MCF 10A (cell line): ENCODE data around the gene TBC1D2B. TPM values are rescaled to one million over a fixed set of nuclear protein-coding genes. Genes with fewer than 3 reads are reported as not detected.
"Not testable (repeated sequence)": the region's sequence is repeated elsewhere in the genome, so short reads cannot be mapped to it uniquely, and the experiment has no call there.

Source experiments
- BruUV-seq: library from RNA; stranded (reverse); fragments of 400-500 nt; replicated peaks from 2 replicates; lab custom pipeline; 2021; lab: Mats Ljungman, UMichigan
- CTCF ChIA-PET: fragments of 300-600 bp; sonication (Branson Sonifier 250); formaldehyde crosslinking; extraction: SDS; loops from one replicate; lab custom pipeline; 2021; ENCODE audit warnings: antibody characterized with exemption, inconsistent platforms; lab: Yijun Ruan, JAX
- POLR2A ChIA-PET: fragments of 300-600, 350-650 bp; sonication (Branson Sonifier 250); formaldehyde crosslinking; extraction: SDS; loops from one replicate; lab custom pipeline; 2020; ENCODE audit warnings: antibody characterized with exemption, inconsistent platforms; lab: Yijun Ruan, JAX
- DNase-seq: peaks from one replicate; pipeline ENCODE4 v3.0.0-alpha.2; 2018; ENCODE audit not compliant: unreplicated experiment
- H3K27ac Mint-ChIP-seq: one replicate; pipeline ENCODE4 v1.8.0; 2022; ENCODE audit warnings: mild to moderate bottlenecking, low read depth, mixed read lengths; ENCODE audit not compliant: unreplicated experiment
- H3K27me3 Mint-ChIP-seq: one replicate; pipeline ENCODE4 v1.8.0; 2022; ENCODE audit warnings: mixed read lengths; ENCODE audit not compliant: insufficient read depth, unreplicated experiment
- H3K36me3 Mint-ChIP-seq: one replicate; pipeline ENCODE4 v1.8.0; 2022; ENCODE audit warnings: mild to moderate bottlenecking, moderate library complexity, mixed read lengths; ENCODE audit not compliant: insufficient read depth, unreplicated experiment
- H3K4me1 Mint-ChIP-seq: one replicate; pipeline ENCODE4 v1.8.0; 2022; ENCODE audit warnings: mixed read lengths; ENCODE audit not compliant: insufficient read depth, unreplicated experiment
- H3K4me3 Mint-ChIP-seq: one replicate; pipeline ENCODE4 v1.8.0; 2022; ENCODE audit warnings: mild to moderate bottlenecking, moderate library complexity, mixed read lengths; ENCODE audit not compliant: unreplicated experiment
- H3K9me3 Mint-ChIP-seq: one replicate; pipeline ENCODE4 v1.8.0; 2022; ENCODE audit warnings: mixed read lengths; ENCODE audit not compliant: unreplicated experiment
- intact Hi-C: fragments of 100-400 bp; cut with micrococcal nuclease; formaldehyde crosslinking; loops from 2 replicates; pipeline ENCODE4 v1.14.1; 2022
- total RNA-seq: library from RNA; stranded (reverse); gene quantifications from 2 replicates; pipeline ENCODE4 v1.2.3, GENCODE V29; 2022
- TF ChIP-seq, protein P1 (sequence below): fragments of 200-600 bp; IDR thresholded peaks from one replicate; pipeline ENCODE4 v1.8.0; 2022; ENCODE audit warnings: antibody characterized with exemption, mild to moderate bottlenecking; ENCODE audit not compliant: unreplicated experiment

The TBC1D2B gene
- total RNA-seq, 1 experiment from 2014 or later = 21.2 TPM

DNA sequence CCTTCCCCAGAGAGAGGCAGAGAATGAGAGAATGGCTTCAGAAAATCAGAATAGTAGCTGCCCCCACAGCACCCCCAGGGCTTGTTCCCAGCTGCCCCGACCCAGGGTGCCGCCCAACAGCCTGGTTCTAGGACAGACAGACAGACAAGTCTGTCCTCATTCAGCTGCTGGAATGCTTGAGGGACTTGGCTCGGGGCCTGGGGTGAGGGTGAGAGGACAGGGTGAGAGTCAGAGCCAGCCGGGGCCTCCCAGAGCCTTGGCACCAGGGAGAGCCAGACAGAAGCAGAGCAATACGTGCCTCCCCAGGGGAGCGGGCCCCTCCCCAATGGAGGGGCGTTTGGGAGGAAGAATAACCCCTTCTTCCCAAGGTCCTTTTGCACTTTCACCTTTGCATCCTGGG lies 105.6 kb downstream of the TBC1D2B start:
- H3K27me3 Mint-ChIP-seq, POLR2A ChIA-PET, H3K36me3 Mint-ChIP-seq, H3K4me3 Mint-ChIP-seq, H3K4me1 Mint-ChIP-seq, BruUV-seq, intact Hi-C loops, DNase-seq: not testable (repeated sequence)
- peak overlapping the region; percentile 77 for H3K27ac Mint-ChIP-seq
- CTCF ChIA-PET = interaction anchor here (0.6 kb wide), 1 partner anchor 66 kb away, joined by 3 read pairs; no protein-coding TSS in a partner anchor
- H3K9me3 Mint-ChIP-seq = peaks cover 11% of the 10 kb centered on the region

DNA sequence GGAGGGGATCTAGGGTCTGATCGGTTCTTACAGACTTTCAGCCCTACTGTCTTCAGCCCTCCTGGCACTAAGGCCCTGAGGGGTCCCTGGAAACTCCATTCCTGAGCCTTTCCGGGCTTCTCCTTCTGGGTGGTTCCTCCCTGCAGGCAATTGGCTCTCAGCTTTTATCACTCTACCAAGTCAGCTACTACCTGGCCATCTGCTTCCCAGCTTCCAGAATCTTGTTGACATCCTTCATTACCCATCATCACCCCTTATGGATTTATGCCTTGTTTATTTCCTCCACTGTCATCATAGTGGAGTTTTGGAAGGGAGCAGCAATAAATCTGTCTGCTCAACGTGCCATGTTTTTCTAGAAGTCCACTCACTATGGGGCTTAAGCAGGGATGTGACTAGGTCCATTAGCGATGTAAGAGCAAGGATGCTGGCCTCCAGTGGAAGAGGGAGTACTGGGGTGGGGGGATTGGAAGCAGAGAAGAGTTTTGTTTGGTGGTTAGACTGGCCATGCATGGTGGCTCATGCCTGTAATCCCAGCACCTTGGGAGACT lies 106.6 kb downstream of the TBC1D2B start:
- POLR2A ChIA-PET, H3K4me1 Mint-ChIP-seq, H3K4me3 Mint-ChIP-seq, H3K27me3 Mint-ChIP-seq, DNase-seq, BruUV-seq, intact Hi-C loops, H3K36me3 Mint-ChIP-seq, CTCF ChIA-PET, H3K27ac Mint-ChIP-seq: not testable (repeated sequence)
- H3K9me3 Mint-ChIP-seq = peaks cover 11% of the 10 kb centered on the region

DNA sequence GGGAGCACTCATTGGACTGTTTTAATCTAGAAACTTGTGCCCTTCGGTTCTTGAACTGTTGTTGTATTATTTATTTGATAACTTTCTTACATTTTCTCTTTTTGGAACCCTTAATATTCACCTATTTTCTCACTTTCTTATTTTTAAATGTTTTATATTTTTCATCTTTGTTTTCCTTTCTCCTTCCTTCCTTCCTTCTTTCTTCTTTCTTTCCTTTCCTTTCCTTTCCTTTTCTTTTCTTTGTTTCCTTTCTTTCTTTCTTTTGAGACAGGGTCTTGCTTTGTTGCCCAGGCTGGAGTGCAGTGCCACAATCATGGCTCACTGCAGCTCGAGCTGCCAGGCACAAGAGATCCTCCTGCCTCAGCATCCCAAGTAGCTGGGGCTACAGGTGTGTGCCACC lies 108.5 kb downstream of the TBC1D2B start:
- TF ChIP-seq, protein P1, sequence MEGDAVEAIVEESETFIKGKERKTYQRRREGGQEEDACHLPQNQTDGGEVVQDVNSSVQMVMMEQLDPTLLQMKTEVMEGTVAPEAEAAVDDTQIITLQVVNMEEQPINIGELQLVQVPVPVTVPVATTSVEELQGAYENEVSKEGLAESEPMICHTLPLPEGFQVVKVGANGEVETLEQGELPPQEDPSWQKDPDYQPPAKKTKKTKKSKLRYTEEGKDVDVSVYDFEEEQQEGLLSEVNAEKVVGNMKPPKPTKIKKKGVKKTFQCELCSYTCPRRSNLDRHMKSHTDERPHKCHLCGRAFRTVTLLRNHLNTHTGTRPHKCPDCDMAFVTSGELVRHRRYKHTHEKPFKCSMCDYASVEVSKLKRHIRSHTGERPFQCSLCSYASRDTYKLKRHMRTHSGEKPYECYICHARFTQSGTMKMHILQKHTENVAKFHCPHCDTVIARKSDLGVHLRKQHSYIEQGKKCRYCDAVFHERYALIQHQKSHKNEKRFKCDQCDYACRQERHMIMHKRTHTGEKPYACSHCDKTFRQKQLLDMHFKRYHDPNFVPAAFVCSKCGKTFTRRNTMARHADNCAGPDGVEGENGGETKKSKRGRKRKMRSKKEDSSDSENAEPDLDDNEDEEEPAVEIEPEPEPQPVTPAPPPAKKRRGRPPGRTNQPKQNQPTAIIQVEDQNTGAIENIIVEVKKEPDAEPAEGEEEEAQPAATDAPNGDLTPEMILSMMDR = no peak
- Mint-ChIP-seq H3K4me3 (no peak overlapping the region), H3K36me3 (no peaks in the 10 kb centered on the region), H3K27ac (no peak overlapping the region), H3K4me1 (peaks cover 10% of the 10 kb centered on the region), H3K27me3 (peaks cover 4% of the 10 kb centered on the region), H3K9me3 (peaks cover 11% of the 10 kb centered on the region)
- no TSS peak for BruUV-seq
- ChIA-PET CTCF (interaction anchor here (0.6 to 6.2 kb wide), 4 partner anchors 11 to 140 kb away, joined by 3 to 289 read pairs (median 24); no protein-coding TSS in a partner anchor), POLR2A (no interaction called here)
- no peak for DNase-seq
- intact Hi-C loops = loop anchor here (5.0 kb wide), 1 partner anchor 273 kb away; no protein-coding TSS in a partner anchor

DNA sequence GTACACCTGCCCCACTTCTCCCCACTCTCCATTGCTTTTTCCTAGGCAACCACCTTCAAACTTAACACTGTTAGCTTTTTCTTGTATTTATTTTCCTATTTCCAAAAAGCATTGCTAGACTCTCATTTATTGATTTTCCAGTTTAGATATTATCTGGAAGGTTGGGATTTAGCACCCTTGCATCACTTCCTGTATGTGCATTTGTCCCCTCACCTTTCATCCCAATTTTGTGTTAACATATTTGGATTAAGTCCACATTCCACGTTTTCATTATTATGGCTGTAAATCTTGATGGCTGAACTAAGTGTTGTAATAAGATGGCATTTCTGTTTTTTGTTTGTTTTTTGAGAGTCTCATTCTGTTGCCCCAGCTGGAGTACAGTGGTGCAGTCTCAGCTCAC lies 109.7 kb downstream of the TBC1D2B start:
- no peaks in the 10 kb centered on the region for H3K36me3 Mint-ChIP-seq
- intact Hi-C loops = loop anchor here (1.0 to 5.0 kb wide), 3 partner anchors 27 to 275 kb away; no protein-coding TSS in a partner anchor
- ChIA-PET CTCF (interaction anchor here (0.6 to 6.2 kb wide), 15 partner anchors 9 to 920 kb away, joined by 3 to 289 read pairs (median 7); no protein-coding TSS in a partner anchor), POLR2A (interaction anchor here (0.9 kb wide), 1 partner anchor 142 kb away, joined by 3 read pairs; no protein-coding TSS in a partner anchor)
- H3K9me3 Mint-ChIP-seq = peaks cover 11% of the 10 kb centered on the region
- peaks cover 10% of the 10 kb centered on the region for H3K4me1 Mint-ChIP-seq
- H3K27ac Mint-ChIP-seq = no peak overlapping the region
- H3K4me3 Mint-ChIP-seq = no peak overlapping the region
- H3K27me3 Mint-ChIP-seq = peaks cover 16% of the 10 kb centered on the region
- TF ChIP-seq, protein P1 = no peak
- BruUV-seq = no TSS peak
- DNase-seq = no peak

DNA sequence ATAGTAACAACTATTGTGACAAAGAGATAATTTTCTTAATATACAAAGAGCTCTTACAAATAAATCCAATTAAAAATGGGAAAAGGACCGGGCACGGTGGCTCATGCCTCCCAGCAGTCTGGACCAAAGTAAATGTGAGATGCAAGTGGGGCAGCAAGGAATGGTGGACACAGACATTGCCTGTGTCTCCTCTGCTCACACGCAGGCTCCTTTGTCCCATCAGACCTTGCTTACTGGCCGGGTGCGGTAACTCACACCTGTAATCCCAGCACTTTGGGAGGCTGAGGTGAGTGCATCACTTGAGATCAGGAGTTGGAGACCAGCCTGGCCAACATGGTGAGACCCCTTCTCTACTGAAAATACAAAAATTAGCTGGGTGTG lies 110.3 kb downstream of the TBC1D2B start:
- not testable (repeated sequence) for H3K4me3 Mint-ChIP-seq, H3K36me3 Mint-ChIP-seq, H3K27ac Mint-ChIP-seq, DNase-seq, H3K4me1 Mint-ChIP-seq, BruUV-seq
- Mint-ChIP-seq H3K9me3 (peaks cover 11% of the 10 kb centered on the region), H3K27me3 (peaks cover 20% of the 10 kb centered on the region)
- POLR2A ChIA-PET = interaction anchor here (0.5 kb wide), 1 partner anchor 199 kb away, joined by 3 read pairs; no protein-coding TSS in a partner anchor
- CTCF ChIA-PET = interaction anchor here (0.6 to 6.2 kb wide), 30 partner anchors 9 to 472 kb away, joined by 3 to 289 read pairs (median 4); partner anchors contain the start of gene SKIC8
- intact Hi-C loops = loop anchor here (1.0 to 5.0 kb wide), 3 partner anchors 27 to 275 kb away; no protein-coding TSS in a partner anchor
